ENCODE data around the gene VTI1A.

The VTI1A gene

DNA sequence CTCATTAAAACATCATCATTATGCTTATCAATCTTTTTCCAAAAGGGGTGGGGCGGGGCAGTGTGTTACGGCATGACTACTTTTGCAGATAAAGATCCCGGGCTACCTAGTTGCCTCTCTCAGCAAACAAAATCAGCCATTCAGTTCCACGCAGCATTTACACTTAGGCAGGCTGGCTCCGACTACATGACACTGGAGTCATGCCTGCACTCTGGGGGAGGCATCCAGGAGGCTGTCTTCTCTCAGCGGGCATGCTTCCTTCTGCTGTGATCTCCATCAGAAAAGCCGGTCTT is 309.2 kb downstream of the VTI1A start:
- DNase-seq (ENCODE audit: low spot score) = no peak

GRCh38 chr10:112758961-112759360 is 311.9 kb downstream of the VTI1A start:
- DNase-seq (ENCODE audit: low spot score) = no peak

- no peak for DNase-seq (ENCODE audit: low spot score)
Observed at GRCh38 chr10:112759496-112759895, 312.5 kb downstream of the VTI1A start.

- no peak for DNase-seq (ENCODE audit: low spot score)
Observed at GRCh38 chr10:112761256-112761655, 314.2 kb downstream of the VTI1A start.

- DNase-seq (ENCODE audit: low spot score) = no peak
Observed at GRCh38 chr10:112763916-112764520, 317.0 kb downstream of the VTI1A start.

- DNase-seq (ENCODE audit: low spot score) = no peak
Observed at GRCh38 chr10:112765717-112766235, 318.8 kb downstream of the VTI1A start.

GRCh38 chr10:112766636-112767035 is 319.6 kb downstream of the VTI1A start:
- no peak for DNase-seq (ENCODE audit: low spot score)

DNA sequence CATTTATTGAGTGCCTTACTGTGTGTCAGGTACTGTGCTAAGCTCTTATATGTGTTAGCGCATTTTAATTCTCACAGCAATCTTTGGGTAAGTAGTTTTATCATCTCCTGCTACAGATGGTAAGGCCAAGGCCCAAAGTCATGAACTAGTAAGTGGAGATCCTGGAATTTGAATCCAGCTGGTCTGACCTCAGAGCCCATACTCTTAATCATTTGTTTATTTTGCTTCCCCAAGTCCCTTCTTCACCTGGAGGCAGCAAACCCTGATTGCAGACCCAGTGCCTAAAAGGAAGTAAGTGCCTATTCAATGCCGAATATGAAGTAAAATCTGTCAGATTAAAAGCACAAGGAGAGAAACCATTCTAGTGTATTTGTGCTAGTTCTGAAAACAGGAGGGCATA is 320.1 kb downstream of the VTI1A start:
- DNase-seq (ENCODE audit: low spot score) = no peak

DNA sequence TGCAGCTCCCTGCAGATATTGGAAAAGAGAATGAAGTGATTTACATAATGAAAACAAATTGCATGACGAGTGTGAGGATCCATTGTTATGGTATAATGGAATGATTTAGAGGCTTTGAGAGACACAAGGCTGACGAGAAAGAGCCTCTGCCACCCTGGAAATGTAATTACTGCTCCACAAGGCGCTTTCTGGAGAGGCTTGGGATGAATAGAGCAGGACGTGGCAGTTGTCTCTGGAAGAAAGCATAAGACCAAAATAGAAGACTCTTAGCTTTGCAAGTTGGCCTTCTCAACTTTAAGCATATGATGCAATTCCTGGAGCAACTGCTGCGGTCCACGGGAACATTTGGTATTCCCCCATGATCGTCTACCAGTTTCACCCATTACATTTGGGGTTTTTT is 321.1 kb downstream of the VTI1A start:
- DNase-seq (ENCODE audit: low spot score) = no peak

DNA sequence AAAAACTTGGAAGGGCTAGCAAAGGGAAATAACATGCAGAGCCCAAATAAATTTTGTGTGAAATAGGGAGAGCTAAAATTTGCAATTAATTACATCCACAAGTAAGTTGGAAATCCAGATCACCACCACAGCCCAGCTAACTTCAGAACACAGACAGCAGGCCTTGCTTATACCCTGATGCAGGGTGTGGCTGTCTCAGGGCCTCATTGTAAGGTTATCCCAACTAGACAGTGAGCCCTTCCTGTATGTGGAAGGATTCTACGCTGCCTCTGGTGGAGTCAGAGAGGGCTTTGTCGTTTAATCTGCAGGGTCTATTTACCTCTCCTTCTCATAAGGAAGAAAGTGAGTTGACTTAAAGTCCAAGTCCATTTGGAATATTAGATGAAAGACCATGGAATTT is 322.1 kb downstream of the VTI1A start:
- no peak for DNase-seq (ENCODE audit: low spot score)

DNA sequence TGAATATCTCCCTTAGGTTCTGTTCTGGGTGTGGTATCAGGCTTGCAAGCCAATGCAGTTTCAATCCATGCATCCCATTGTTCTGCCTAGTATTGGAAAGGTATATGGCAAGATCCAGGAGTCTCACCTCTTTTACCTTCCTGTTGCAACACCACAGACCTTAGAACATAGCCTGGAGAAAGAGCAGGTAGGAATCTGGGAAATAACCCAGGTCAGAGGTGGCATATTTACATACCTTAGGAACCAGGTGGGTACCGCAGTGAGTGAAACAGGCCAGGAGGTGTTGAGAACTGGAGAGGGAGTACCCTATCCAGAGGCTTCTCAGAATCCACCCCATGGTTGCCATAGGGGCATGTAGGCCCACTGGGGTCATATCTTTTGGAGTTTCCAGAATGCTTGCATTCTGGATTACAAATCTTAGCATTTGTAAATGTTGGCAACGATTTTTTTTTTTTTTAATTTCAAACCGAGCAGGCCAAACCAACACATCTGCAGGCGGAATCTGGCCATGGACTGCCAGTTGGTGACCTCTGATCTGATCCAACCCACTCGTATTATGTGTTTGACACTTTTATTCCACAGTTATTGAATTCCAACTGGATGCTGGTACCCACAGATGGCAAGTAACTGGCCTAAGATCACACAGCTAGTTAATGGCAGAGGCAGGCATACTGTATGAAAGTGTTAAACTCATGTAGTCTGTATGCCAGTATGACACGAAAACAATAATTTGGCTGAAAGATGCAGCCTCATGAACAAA is 322.8 kb downstream of the VTI1A start:
- no peak for DNase-seq (ENCODE audit: low spot score)

DNA sequence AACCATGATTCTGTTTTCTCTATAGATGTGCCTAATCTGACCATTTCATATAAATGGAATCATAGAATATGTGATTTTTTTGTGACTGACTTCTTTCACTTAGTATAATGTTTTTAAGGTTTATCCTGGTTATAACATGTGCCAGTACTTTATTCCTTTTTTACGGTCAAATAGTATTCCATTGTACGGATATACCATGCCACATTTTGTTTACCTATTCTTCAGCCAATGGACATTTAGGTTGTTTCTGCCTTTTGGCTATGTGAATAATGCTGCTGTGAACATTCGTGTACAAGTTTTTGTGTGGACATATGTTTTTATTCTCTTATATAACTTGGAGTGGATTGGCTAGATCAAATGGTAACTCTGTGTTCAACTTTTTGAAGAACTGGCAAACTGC is 324.7 kb downstream of the VTI1A start:
- no peak for DNase-seq (ENCODE audit: low spot score)

DNA sequence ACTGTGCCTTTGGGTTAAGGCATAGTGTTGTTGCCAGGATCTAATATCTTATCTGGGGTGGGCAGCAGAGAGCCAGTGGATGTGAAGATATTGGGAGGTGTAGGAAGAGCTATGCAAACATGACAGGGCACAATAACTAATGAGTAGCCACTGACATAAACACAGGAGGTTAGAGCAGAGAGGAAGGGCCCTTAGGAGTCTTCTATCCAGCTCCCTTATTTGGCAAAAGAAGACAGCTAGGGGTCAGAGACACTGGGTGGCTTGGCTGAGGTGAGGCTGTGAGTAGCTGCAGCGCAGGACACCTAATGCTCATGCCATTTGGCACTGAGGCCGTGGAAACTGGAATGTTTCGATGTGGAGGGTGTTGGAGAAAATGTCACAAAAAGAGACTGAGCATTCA is 326.8 kb downstream of the VTI1A start:
- DNase-seq (ENCODE audit: low spot score) = no peak

GRCh38 chr10:112774210-112774609 is 327.2 kb downstream of the VTI1A start:
- no peak for DNase-seq (ENCODE audit: low spot score)

- no peak for DNase-seq (ENCODE audit: low spot score)
Observed at GRCh38 chr10:112774798-112775197, 327.8 kb downstream of the VTI1A start.

DNA sequence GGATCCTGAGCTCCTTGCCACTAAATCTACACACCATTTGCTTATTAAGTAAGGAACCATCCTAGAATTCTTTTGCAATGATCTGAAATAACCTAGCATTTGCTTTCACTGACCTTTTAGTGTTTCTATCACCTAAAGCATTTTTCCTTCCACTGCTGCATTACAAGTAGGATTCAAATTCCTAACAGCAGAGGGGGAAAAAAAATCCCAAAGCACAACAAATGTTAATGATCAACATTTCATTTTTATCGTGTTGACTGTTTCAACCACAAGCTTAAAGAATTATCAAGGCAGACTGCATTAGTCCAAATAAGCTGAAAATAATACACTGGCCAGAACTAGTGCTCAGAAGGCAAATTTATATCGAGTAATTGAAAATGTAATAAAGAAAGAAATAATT is 328.4 kb downstream of the VTI1A start:
- no peak for DNase-seq (ENCODE audit: low spot score)

- no peak for DNase-seq (ENCODE audit: low spot score)
Observed at GRCh38 chr10:112775892-112776674, 329.1 kb downstream of the VTI1A start.

GRCh38 chr10:112778579-112778978 is 331.6 kb downstream of the VTI1A start:
- DNase-seq (ENCODE audit: low spot score) = no peak

DNA sequence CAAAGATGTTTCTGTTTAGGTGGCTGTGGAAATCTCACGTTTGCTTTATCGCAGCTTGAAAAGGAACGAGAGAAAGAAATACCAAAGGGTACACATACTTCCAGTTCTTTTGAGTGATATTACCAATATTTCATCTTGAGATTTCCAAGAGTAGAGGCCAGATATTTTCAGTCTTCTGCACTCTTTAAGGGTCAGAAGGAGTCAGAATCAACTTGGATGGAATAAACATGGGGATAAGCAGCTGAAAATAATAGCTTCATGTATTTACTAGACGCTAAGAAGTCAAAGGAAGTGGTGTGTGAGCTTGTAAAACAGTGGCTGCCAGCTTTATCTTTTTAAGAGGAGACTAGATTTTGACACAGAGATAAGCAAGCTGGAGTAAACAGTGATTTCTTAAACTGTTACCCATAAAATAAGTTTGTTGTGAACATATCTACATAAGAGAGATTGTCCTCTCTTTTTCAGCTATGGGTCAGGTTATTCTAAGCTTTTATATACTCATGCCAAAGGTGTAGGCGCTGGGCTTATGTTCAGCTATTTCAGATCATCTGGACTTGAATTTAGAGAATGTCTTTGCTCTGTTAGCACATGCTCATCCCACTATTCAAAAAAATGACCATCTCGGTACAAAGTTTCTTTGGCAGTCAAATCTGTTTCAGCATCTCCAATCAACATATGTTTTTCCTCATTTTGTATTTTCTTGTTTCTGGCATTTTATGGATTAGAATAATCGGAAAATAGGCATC is 332.2 kb downstream of the VTI1A start:
- no peak for DNase-seq (ENCODE audit: low spot score)

GRCh38 chr10:112782200-112782907 is 335.3 kb downstream of the VTI1A start:
- no peak for DNase-seq (ENCODE audit: low spot score)

GRCh38 chr10:112783351-112784021 is 336.5 kb downstream of the VTI1A start:
- DNase-seq (ENCODE audit: low spot score) = no peak
